ENCODE measurements around the gene TFR2. TPM values are rescaled to one million over a fixed set of nuclear protein-coding genes. Genes with fewer than 3 reads are reported as not detected.

TFR2 gene
- total and polyA plus RNA-seq, 9 of the 15 experiments (the other 6 are each of a cell fraction or from before 2014, with no cell fraction given) = 3.8 to 123 (median 51.1) TPM

DNA sequence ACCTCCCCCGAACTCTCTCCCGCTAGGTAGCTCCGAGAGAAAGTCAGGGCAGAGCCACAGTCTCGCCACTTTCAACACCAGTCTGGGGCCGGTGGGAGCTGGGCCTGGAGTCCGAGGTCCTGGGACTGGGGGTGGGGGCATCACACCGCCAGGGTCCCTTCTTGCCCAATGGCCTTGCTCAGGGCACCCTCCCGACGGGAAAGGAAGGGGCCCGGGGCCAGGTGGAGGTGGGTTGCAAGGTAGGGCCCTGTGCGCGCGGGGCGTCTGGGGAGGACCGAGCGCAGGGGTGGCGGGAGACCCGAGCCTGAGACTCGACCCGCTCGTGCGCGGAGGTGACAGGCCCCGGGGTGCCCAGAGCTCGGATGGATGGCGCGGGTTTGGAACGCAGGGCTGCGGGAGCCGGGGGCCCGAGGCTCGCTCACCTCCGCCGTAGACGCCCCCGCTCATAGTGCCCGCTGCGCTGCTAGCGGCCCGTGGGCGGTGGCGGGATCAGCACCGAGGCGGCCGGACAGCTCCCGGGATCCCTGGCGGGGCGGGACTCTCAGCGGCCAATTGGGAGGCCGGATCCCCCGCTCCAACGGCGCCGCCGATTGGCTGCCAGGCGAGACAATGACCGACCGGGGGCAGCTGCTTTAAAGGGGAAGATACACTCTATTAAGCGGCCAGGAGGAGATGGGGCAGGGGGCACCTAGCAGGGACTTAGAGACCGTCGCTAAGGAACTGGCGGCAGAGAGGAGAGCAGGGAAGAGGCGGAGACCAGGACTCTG, 14.7 kb upstream of the TFR2 start, which contains the start of gene ACTL6B (continued):
- TF ChIP-seq SP2 (IDR thresholded peaks at IDR 0.05; ENCODE audit: extremely low read depth, low read depth, low read length, poor library complexity, severe bottlenecking) = no peak
- TF ChIP-seq ZNF347 (CRISPR knock-in tag; IDR thresholded peaks at IDR 0.05; ENCODE audit: low read depth) = no peak
- TF ChIP-seq NFE2 (IDR thresholded peaks at IDR 0.05; ENCODE audit: low read depth) = no peak
- TF ChIP-seq NR3C1 (CRISPR knock-in tag; IDR thresholded peaks at IDR 0.05) = peak; percentile 91; the same call in 1 of the 2 replicates
- TF ChIP-seq EP300 (IDR thresholded peaks at IDR 0.05; ENCODE audit: low read length) = 0 out of 2 replicates have a peak, but pooled peaks have one; percentile 12
- TF ChIP-seq ZBTB11 (CRISPR knock-in tag; IDR thresholded peaks at IDR 0.05) = peak in 1 of 3 experiments; percentile 56; a peak in 1 of 6 replicates
- TF ChIP-seq DLX4 (CRISPR knock-in tag; IDR thresholded peaks at IDR 0.05) = no peak
- TF ChIP-seq NR4A1 (CRISPR knock-in tag; IDR thresholded peaks at IDR 0.05) = no peak
- no peak for TF ChIP-seq NR4A1 (tag; IDR thresholded peaks at IDR 0.05)
- no peak for TF ChIP-seq ZNF140 (CRISPR knock-in tag; IDR thresholded peaks at IDR 0.05)
- TF ChIP-seq ZNF316 (IDR thresholded peaks at IDR 0.05) = no peak
- no peak for TF ChIP-seq PHF20 (IDR thresholded peaks at IDR 0.05; ENCODE audit: partially characterized antibody)
- no peak for TF ChIP-seq LEF1 (IDR thresholded peaks at IDR 0.05)
- no peak for TF ChIP-seq GTF2E2 (tag; IDR thresholded peaks at IDR 0.05)
- no peak for TF ChIP-seq ZKSCAN1 (IDR thresholded peaks at IDR 0.05; ENCODE audit: low read depth, low read length)
- TF ChIP-seq FUS (optimal IDR thresholded peaks at IDR 0.05; ENCODE audit: low read depth, low read length) = peak; percentile 52
- TF ChIP-seq CUX1 (CRISPR knock-in tag; IDR thresholded peaks at IDR 0.05) = no peak
- TF ChIP-seq, protein P1, sequence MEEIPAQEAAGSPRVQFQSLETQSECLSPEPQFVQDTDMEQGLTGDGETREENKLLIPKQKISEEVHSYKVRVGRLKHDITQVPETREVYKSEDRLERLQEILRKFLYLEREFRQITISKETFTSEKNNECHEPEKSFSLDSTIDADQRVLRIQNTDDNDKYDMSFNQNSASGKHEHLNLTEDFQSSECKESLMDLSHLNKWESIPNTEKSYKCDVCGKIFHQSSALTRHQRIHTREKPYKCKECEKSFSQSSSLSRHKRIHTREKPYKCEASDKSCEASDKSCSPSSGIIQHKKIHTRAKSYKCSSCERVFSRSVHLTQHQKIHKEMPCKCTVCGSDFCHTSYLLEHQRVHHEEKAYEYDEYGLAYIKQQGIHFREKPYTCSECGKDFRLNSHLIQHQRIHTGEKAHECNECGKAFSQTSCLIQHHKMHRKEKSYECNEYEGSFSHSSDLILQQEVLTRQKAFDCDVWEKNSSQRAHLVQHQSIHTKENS (CRISPR knock-in tag; IDR thresholded peaks at IDR 0.05) = no peak

All from K562 (cell line).